Right cardiac atrium (tissue), 5 donors: ENCODE results near the gene BTLA. TPM values are rescaled to one million over a fixed set of nuclear protein-coding genes. Genes with fewer than 3 reads are reported as not detected.

Experiments used
- ATAC-seq, 2 donors: fragments of 200-7000 bp; cut with Tn5 transposase; one replicate each; pipeline versions ENCODE4 v1.8.0 to v1.9.1; 2020; ENCODE audit warnings: moderate library complexity in 2 of 2, mild to moderate bottlenecking in 1 of 2
- DNase-seq, 3 donors: peaks; one replicate each; pipeline ENCODE4 v3.0.0-alpha.2; 2020
- H3K27ac ChIP-seq: one replicate; pipeline ENCODE4 v1.5.1; 2013; ENCODE audit warnings: mild to moderate bottlenecking, low read length, control low read depth, moderate library complexity
- H3K27me3 ChIP-seq: one replicate; pipeline ENCODE4 v1.6.1; 2013; ENCODE audit not compliant: control insufficient read depth, insufficient read depth
- H3K4me1 ChIP-seq: one replicate; pipeline ENCODE4 v1.6.1; 2013; ENCODE audit warnings: low read length; ENCODE audit not compliant: control insufficient read depth, insufficient read depth
- H3K4me3 ChIP-seq: one replicate; pipeline ENCODE4 v1.5.1; 2013; ENCODE audit warnings: low read length, control low read depth
- H3K9me3 ChIP-seq: one replicate; pipeline ENCODE4 v1.6.1; 2013; ENCODE audit warnings: low read length; ENCODE audit not compliant: control insufficient read depth
- WGBS: extraction: QIAGEN DNeasy Blood & Tissue Kit; methylation state at CpG from one replicate; pipeline ENCODE4 v1.1.7; 2013; 5-methylcytosine and 5-hydroxymethylcytosine counted together
- intact Hi-C, 4 donors: fragments of 100-400 bp; cut with DNase I; formaldehyde crosslinking; loops; one replicate each; pipeline versions ENCODE4 v1.11.0 to v1.14.0; 2022 to 2023
- polyA plus RNA-seq: library from polyadenylated mRNA; stranded (reverse); fragments of 200-250 nt; gene quantifications from one replicate; pipeline ENCODE4 v1.2.3, GENCODE V29; 2013
- total RNA-seq, 4 donors: library from RNA; stranded (reverse); fragmentation: NEBNext Ultra II Directional; extraction: Animal tissue kit (Norgen Biotek cat#: 25700); gene quantifications; one replicate each; pipeline ENCODE4 v1.2.1, GENCODE V29; 2021
- donor health status: healthy with polysubstance abuse.
- donor health status: DM: no; HTN: yes; CAD: no.
- donor health status: DM: no; HTN: no; CAD: no.
- donor health status: DM: no; HTN: yes; CAD: no; lungs with severe emphysema.
- donor health status: DM: yes; HTN: yes; CAD: no.

Gene BTLA
- total and polyA plus RNA-seq, 5 donors, result 0.09 to 0.14 TPM; not detected in 3

DNA sequence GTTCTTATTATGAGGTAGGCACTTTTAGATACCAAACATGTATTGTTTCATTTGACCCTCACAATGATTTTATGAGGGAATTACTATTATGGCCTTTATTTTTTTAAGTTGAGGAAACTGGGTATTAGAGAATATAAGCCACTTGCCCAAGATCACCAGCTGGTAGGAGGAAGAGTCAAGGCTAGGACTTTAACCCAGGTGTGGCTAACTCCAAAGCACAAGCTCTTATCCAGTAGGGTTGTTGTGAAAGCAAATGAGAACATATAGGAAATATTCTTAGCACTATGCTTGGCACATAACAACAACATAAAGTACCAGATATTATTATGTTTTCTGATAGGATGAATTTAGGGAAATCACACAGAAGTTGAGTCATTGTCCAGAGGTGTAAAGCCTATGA, 7.9 kb downstream of the BTLA start:
- H3K4me3 ChIP-seq, result no peak overlapping the region
- H3K27me3 ChIP-seq, result no peaks in the 10 kb centered on the region
- no peak for ATAC-seq
- H3K27ac ChIP-seq, result no peak overlapping the region
- H3K4me1 ChIP-seq, result no peaks in the 10 kb centered on the region
- intact Hi-C loops, result no loop called here
- H3K9me3 ChIP-seq, result no peaks in the 10 kb centered on the region
- DNase-seq, result no peak

DNA sequence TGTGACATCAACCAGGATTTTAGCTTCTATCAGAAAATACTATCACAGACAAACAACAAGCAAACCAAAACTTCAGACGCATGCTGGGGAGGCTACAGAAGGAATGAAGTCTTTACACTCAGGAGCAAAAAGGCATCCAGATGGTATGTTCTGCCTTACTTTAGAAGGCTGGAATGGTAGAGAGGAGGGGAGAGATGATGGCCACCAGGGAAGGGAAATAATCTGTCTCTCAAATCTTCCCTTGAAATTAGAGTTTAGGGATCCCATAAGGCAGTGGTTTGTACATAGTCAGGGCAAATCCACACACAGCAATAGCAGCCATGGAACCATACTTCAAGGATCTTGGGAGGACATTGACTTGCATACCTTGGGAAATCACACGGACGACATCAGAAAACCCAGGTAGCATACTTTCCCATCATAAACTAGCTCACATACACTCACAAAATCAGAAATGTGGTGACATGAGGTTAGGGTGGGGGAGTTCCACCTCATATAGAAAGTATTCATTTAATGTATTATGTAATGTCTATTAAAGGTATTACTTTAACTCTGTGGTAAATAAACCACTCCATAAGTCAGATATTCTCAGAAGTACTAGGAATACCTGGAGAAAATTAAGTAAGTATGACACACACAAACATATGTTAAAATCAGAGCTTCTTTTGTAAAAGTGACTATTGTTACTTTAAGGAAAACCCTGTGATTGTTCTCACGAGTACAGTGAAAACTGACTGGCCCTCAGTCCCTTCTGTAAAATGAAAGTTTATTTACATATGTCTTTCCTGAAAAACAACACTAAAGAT, 9.4 kb downstream of the BTLA start:
- intact Hi-C loops, result no loop called here
- no peak for DNase-seq
- H3K27ac ChIP-seq, result no peak overlapping the region
- H3K27me3 ChIP-seq, result no peaks in the 10 kb centered on the region
- WGBS, result 84% methylated on average over 4 of the region's 4 CpGs
- no peaks in the 10 kb centered on the region for H3K9me3 ChIP-seq
- no peaks in the 10 kb centered on the region for H3K4me1 ChIP-seq
- no peak overlapping the region for H3K4me3 ChIP-seq
- ATAC-seq, result no peak

DNA sequence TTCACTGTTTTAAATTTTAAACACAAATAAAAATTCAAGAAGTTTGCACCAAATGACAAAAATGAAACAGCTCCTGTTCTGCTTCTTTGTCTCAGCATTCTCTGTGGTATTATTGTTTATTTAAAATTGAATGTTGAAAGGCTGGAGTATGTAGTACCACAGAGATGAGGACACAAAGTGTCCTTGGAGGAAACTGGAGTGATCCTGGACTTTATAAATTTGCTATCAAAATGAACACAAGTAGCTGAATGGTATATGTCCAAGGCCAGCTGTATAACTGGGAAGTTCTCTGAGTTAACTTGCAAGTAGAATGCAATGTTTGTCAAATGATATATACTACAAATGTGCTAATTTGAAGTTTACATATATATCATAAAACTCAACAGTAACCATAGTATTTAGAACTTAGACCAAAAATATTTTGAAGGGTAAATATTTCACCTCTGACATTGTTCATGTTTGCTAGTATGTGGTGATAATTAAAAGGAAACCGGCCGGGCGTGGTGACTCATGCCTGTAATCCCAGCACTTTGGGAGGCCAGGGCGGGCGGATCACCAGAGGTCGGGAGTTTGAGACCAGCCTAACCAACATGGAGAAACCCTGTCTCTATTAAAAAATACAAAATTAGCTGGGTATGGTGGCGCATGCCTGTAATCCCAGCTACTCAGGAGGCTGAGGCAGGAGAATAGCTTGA, 12.3 kb downstream of the BTLA start:
- H3K4me1 ChIP-seq, result no peaks in the 10 kb centered on the region
- H3K27me3 ChIP-seq, result no peaks in the 10 kb centered on the region
- intact Hi-C loops, result no loop called here
- no peak overlapping the region for H3K4me3 ChIP-seq
- H3K27ac ChIP-seq, result no peak overlapping the region
- DNase-seq, result no peak
- H3K9me3 ChIP-seq, result no peaks in the 10 kb centered on the region
- WGBS, result 92% methylated on average over 7 of the region's 7 CpGs
- no peak for ATAC-seq

DNA sequence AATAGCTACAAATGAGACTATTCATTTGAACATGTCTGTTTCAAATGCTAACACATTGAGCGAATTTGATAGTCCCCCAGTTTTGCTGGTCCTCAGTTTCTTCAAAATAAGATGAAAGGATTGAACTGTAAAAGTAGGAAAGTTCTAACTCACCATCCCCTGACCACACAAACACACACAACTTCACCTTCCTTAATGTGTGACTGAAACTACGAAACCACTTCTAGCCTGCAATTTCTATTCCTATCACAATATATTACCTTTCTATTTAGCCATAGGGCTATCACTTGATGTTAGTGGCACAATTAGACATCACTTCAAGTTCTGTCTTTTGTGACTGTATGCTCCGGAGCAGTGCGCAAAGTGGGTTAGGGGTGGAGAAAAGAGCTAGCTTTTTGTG, 14.9 kb downstream of the BTLA start:
- Histone ChIP-seq H3K4me1 (no peaks in the 10 kb centered on the region), H3K27ac (no peak overlapping the region), H3K9me3 (no peaks in the 10 kb centered on the region), H3K27me3 (no peaks in the 10 kb centered on the region), H3K4me3 (no peak overlapping the region)
- intact Hi-C loops, result no loop called here
- DNase-seq (no peak), ATAC-seq (no peak)
- WGBS, result 97% methylated on average over 4 of the region's 4 CpGs

DNA sequence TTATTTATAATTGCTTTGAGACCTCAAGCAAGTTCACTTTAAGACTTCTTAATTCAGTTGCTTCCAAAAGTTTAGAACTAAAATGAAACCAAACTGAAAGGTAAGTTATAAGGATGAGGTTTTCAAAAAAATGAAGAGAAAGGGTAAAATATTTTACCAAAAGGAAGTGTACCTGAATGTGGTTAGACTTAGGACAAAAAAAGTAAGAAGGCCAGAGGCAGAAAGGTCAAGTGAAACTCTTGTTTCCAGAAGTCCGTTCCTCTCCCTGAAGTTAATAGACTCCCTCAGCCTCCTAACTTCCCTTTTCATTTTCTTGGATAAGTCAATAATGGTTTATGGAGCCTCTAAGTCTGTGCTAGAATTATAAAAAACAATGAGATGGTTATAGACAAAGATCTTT, 16.6 kb downstream of the BTLA start:
- no peaks in the 10 kb centered on the region for H3K27me3 ChIP-seq
- no peak overlapping the region for H3K27ac ChIP-seq
- no peaks in the 10 kb centered on the region for H3K4me1 ChIP-seq
- no peak overlapping the region for H3K4me3 ChIP-seq
- ATAC-seq (no peak), DNase-seq (no peak)
- intact Hi-C loops, result no loop called here
- H3K9me3 ChIP-seq, result no peaks in the 10 kb centered on the region
- WGBS, result 59% methylated on average over 1 of the region's 1 CpG

DNA sequence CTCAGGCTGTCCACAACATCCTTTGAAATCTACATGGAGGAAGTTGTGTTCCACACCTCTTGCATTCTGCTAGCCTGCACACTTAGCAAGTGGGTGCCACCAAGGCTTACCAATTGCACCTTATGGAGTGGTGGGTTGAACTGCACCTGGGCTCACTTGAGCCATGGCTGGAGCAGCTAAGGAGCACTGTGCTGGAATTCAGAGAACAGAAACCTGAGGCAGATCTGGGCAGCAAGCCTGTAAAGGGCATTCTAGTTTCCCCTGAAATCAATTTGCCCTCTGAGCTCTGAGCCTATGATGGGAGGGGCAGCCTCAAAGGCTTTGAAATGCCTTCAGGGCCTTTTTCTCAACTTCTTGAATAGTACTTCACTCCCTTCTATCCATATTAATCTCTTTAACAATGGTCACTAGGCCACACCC, 18.0 kb downstream of the BTLA start:
- intact Hi-C loops, result no loop called here
- no peaks in the 10 kb centered on the region for H3K4me1 ChIP-seq

DNA sequence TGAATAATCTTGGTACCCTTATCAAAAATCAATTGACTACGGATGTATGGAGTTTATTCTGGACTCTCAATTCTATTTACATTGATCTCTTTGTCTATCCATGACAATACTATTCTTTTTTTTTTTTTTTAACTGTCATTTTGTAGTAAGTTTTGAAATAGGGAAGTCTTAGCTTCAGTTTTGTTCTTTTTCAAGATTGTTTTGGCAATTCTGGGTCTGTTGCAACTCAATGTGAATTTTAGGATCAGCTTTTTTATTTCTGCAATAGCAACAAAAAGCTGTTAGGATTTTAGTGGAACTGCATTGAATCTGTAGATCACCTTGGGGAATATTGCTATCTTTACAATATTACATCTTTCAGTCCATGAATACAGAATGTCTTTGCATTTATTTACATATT, 21.4 kb downstream of the BTLA start:
- 79% methylated on average over 1 of the region's 1 CpG for WGBS
- no peaks in the 10 kb centered on the region for H3K27me3 ChIP-seq
- intact Hi-C loops, result no loop called here
- no peaks in the 10 kb centered on the region for H3K9me3 ChIP-seq
- ATAC-seq (no peak), DNase-seq (no peak)
- no peak overlapping the region for H3K4me3 ChIP-seq
- no peak overlapping the region for H3K27ac ChIP-seq
- H3K4me1 ChIP-seq, result no peaks in the 10 kb centered on the region

More for the DNA sequence above, 18.0 kb downstream of the BTLA start:
- Histone ChIP-seq H3K27ac (no peak overlapping the region), H3K4me3 (no peak overlapping the region), H3K27me3 (no peaks in the 10 kb centered on the region), H3K9me3 (no peaks in the 10 kb centered on the region)
- no peak for DNase-seq
- no peak for ATAC-seq

DNA sequence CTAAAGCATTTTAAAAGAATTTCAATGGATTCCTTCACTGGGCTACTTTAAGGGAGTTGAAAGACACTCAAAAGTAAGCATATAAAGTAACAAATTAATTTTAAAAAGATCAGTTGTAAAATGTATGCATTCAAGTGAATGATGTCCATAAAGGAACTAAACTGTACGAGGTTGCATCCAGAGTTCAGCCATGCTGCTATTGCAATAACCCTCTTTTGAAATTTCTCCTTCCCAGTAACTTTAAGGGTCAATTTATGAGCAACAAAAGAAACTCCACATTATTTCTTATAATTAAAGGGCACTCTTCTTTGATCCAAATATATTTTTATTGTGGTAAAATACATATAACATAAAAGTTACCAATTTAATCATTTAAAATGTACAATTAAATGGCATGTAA, 22.9 kb downstream of the BTLA start:
- Histone ChIP-seq H3K27ac (no peak overlapping the region), H3K27me3 (no peaks in the 10 kb centered on the region), H3K4me3 (no peak overlapping the region), H3K4me1 (peaks cover 1% of the 10 kb centered on the region), H3K9me3 (no peaks in the 10 kb centered on the region)
- ATAC-seq, result no peak
- DNase-seq, result no peak
- intact Hi-C loops, result no loop called here
- 82% methylated on average over 1 of the region's 1 CpG for WGBS

DNA sequence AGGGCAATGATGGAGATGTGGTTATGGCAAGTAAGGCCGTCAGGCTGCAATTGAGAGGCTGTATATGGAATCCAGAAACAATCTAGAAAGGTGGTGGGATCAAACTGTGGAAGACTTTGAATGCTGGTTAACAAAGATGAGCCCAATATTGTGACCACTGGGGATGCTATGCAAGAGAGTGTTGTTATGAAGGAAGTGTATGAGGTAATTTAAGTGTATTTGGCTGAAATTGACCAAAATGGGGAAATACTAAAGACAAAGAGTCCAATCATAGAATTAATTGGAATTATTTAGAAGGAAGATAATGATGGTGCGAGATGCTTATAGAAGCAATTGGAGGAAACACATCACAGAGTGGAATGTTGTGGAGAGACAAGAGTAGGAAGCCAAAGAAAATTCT, 24.5 kb downstream of the BTLA start:
- no peak for DNase-seq
- Histone ChIP-seq H3K27me3 (no peaks in the 10 kb centered on the region), H3K4me3 (no peak overlapping the region), H3K9me3 (no peaks in the 10 kb centered on the region), H3K27ac (no peak overlapping the region), H3K4me1 (peaks cover 1% of the 10 kb centered on the region)
- intact Hi-C loops, result no loop called here
- ATAC-seq, result no peak
- 88% methylated on average over 2 of the region's 2 CpGs for WGBS

DNA sequence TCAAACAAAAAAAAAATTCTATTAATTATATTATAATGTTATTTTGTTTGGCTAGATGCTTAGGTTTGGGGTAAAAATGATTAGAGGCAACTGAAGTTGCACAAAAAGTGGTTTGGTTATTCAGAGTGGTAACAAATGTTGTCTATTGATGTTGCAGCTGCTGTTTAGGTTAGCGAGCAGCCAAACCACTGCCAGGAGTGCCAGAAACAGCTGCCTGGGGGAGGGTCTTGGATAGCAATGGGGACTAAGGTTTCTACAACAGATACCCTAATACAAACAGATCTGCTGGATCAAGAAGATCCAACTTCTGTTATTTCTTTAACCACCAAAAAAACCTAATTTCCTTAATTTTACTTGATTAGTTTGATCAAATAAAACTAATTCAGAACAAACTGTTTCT, 26.6 kb downstream of the BTLA start:
- DNase-seq (no peak), ATAC-seq (no peak)
- no peaks in the 10 kb centered on the region for H3K9me3 ChIP-seq
- intact Hi-C loops, result no loop called here
- H3K27me3 ChIP-seq, result no peaks in the 10 kb centered on the region
- H3K4me3 ChIP-seq, result no peak overlapping the region
- H3K27ac ChIP-seq, result no peak overlapping the region
- WGBS, result 62% methylated on average over 1 of the region's 1 CpG
- H3K4me1 ChIP-seq, result peaks cover 1% of the 10 kb centered on the region

DNA sequence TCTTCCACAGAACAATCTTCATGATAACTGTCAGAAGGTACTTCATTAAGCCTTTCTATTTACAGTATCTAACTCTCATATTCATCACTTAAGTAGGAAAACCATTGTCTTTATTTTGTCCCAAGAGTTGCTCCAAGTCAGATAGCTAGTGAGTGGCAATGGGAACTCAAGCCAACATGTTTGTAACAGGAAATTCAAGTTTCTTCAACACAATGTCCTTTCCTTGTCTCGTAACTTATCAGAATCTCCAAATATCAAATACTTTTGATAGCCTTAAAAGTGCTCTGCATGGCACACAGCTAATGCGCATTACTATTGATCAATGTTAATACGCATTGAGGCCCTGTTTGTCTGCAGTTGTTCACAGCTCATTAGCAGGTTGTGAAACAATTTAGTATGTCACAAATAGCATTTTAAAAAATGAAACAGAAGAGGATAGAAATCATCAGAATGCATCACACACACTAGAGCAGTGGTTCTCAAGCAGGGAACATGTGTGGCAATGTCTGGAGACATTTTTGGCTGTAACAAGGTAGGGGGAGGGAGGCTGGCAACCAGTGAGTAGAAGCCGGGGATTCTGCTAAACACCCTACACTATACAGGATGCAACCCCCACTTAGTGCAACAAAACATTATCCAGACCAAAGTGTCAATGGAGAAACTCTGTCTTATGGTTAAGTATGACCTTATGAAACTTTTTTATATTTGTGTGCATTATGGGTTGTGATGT, 27.5 kb downstream of the BTLA start:
- intact Hi-C loops, result no loop called here
- DNase-seq, result no peak
- peaks cover 1% of the 10 kb centered on the region for H3K4me1 ChIP-seq
- H3K9me3 ChIP-seq, result no peaks in the 10 kb centered on the region
- WGBS, result 57% methylated on average over 4 of the region's 4 CpGs
- H3K27me3 ChIP-seq, result no peaks in the 10 kb centered on the region
- ATAC-seq, result no peak
- H3K4me3 ChIP-seq, result no peak overlapping the region
- H3K27ac ChIP-seq, result no peak overlapping the region
